Endothelial cell of umbilical vein (primary cell): ENCODE results near the gene GPR34.

ENCODE experiments used
- CTCF ChIP-seq, 2 donors: IDR thresholded peaks; 1 replicate in 1 of 2; 2 replicates in 1 of 2; pipeline ENCODE4 v1.5.1; 2011; ENCODE audit warnings: low read length in 2 of 2, mild to moderate bottlenecking in 2 of 2, moderate library complexity in 2 of 2, control low read depth in 1 of 2, inconsistent platforms in 1 of 2, low read depth in 1 of 2; ENCODE audit not compliant: insufficient read depth in 1 of 2; ENCODE audit errors: extremely low read depth in 1 of 2
- EZH2 ChIP-seq: IDR thresholded peaks from 2 replicates; pipeline ENCODE4 v1.6.1; 2012; ENCODE audit warnings: borderline replicate concordance, low read depth, mild to moderate bottlenecking, moderate library complexity, low read length, inconsistent platforms; ENCODE audit not compliant: severe bottlenecking
- POLR2AphosphoS5 ChIP-seq: IDR thresholded peaks from 2 replicates; pipeline ENCODE4 v1.6.1; 2012; ENCODE audit warnings: low read depth, mild to moderate bottlenecking, control low read depth, low read length, moderate library complexity; ENCODE audit not compliant: insufficient read depth
- TF ChIP-seq, protein P1 (sequence below): IDR thresholded peaks from 2 replicates; pipeline ENCODE4 v1.6.1; 2011; ENCODE audit not compliant: insufficient read depth, insufficient read length

GRCh38 chrX:41677183-41678060 is 11.4 kb upstream of the GPR34 start:
- TF ChIP-seq POLR2AphosphoS5 (no peak), CTCF (IDR thresholded peaks at IDR 0.05; ENCODE audit: extremely low read depth in 1 of 2, insufficient read depth in 1 of 2, low read depth in 1 of 2, low read length in 2 of 2) (no peak), EZH2 (no peak)
- TF ChIP-seq, protein P1, sequence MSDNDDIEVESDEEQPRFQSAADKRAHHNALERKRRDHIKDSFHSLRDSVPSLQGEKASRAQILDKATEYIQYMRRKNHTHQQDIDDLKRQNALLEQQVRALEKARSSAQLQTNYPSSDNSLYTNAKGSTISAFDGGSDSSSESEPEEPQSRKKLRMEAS: no peak
